Dermis microvascular lymphatic vessel endothelial cell (primary cell): ENCODE results near the gene ELANE. TPM values are rescaled to one million over a fixed set of nuclear protein-coding genes. Genes with fewer than 3 reads are reported as not detected.

Experiments
- DNase-seq, 2 donors: peaks; one replicate each; pipeline versions ENCODE4 v3.0.0 to v3.0.0-alpha.2; 2010; ENCODE audit warnings: low read depth in 2 of 2
- total RNA-seq: library from RNA; depleted of rRNA; stranded (reverse); fragments of >200 nt; gene quantifications from 2 replicates; pipeline ENCODE4 v1.2.1, GENCODE V29; 2014

ELANE gene
- total RNA-seq, 1 donor from 2014 or later = not detected

- DNase-seq = no peak
Measured at GRCh38 chr19:896999-897398, 44.9 kb downstream of the ELANE start.

GRCh38 chr19:897442-898039 is 45.4 kb downstream of the ELANE start:
- DNase-seq = no peak

GRCh38 chr19:898663-899062 is 46.6 kb downstream of the ELANE start:
- no peak for DNase-seq

- DNase-seq = no peak
Measured at GRCh38 chr19:899336-900042, 47.4 kb downstream of the ELANE start.

- DNase-seq = no peak
Measured at GRCh38 chr19:900043-900301, 47.9 kb downstream of the ELANE start.

- DNase-seq = no peak
Measured at GRCh38 chr19:900302-901111, 48.4 kb downstream of the ELANE start.

- DNase-seq = no peak
Measured at GRCh38 chr19:901216-902092, 49.4 kb downstream of the ELANE start.

- DNase-seq = no peak
Measured at GRCh38 chr19:902093-902370, 49.9 kb downstream of the ELANE start.

GRCh38 chr19:902446-903226 is 50.5 kb downstream of the ELANE start:
- DNase-seq = no peak

- DNase-seq = no peak
Measured at GRCh38 chr19:903266-903797, 51.2 kb downstream of the ELANE start.

- no peak for DNase-seq
Measured at GRCh38 chr19:904545-904944, 52.4 kb downstream of the ELANE start.

Other genes with a start within 250 kb of the ELANE start
- gene POLRMT, start 218.8 kb upstream of the ELANE start, total RNA-seq = 19.3 and 23.9 TPM in 2 replicates
- gene FGF22, start 212.4 kb upstream of the ELANE start, total RNA-seq = not detected in 2 replicates
- gene RNF126, start 189.1 kb upstream of the ELANE start, total RNA-seq = 18.9 and 30.0 TPM in 2 replicates
- gene FSTL3, start 175.9 kb upstream of the ELANE start, total RNA-seq = 3.1 and 5.9 TPM in 2 replicates
- gene PRSS57, start 156.9 kb upstream of the ELANE start, total RNA-seq = not detected in 2 replicates
- gene PALM, start 143.4 kb upstream of the ELANE start, total RNA-seq = 35.3 and 54.0 TPM in 2 replicates
- gene MISP, start 101.2 kb upstream of the ELANE start, total RNA-seq = not detected in 2 replicates
- gene PTBP1, start 54.9 kb upstream of the ELANE start, total RNA-seq = 128 and 154 TPM in 2 replicates
- gene PLPPR3, start 30.3 kb upstream of the ELANE start, total RNA-seq = 0.38 and 0.39 TPM in 2 replicates
- gene AZU1, start 24.5 kb upstream of the ELANE start, total RNA-seq = not detected in 2 replicates
- not detected in 2 replicates for gene PRTN3, start 11.3 kb upstream of the ELANE start, total RNA-seq
- 2.2 and 2.5 TPM in 2 replicates for gene CFD, start 7.4 kb downstream of the ELANE start, total RNA-seq
- gene MED16, start 40.9 kb downstream of the ELANE start, total RNA-seq = 20.2 and 30.7 TPM in 2 replicates
- gene RNU6-9, start 41.2 kb downstream of the ELANE start, total RNA-seq = not detected in 2 replicates
- 29.4 and 47.7 TPM in 2 replicates for gene R3HDM4, start 60.9 kb downstream of the ELANE start, total RNA-seq
- gene KISS1R, start 65.0 kb downstream of the ELANE start, total RNA-seq = under 0.01 TPM in 1 of 2 replicates, not detected in the other
- gene ARID3A, start 73.7 kb downstream of the ELANE start, total RNA-seq = 4.2 and 7.2 TPM in 2 replicates
- 79.8 and 94.1 TPM in 2 replicates for gene WDR18, start 132.0 kb downstream of the ELANE start, total RNA-seq
- 0.25 and 0.26 TPM in 2 replicates for gene GRIN3B, start 148.1 kb downstream of the ELANE start, total RNA-seq
- 31.8 and 60.1 TPM in 2 replicates for gene TMEM259, start 168.8 kb downstream of the ELANE start, total RNA-seq
- not detected in 2 replicates for gene RNU6-2, start 169.2 kb downstream of the ELANE start, total RNA-seq
- 92.6 and 93.6 TPM in 2 replicates for gene CNN2, start 174.3 kb downstream of the ELANE start, total RNA-seq
- 3.7 and 4.6 TPM in 2 replicates for gene ABCA7, start 187.8 kb downstream of the ELANE start, total RNA-seq
- 13.5 and 24.6 TPM in 2 replicates for gene ARHGAP45, start 214.9 kb downstream of the ELANE start, total RNA-seq
- 87.6 and 89.4 TPM in 2 replicates for gene POLR2E, start 243.1 kb downstream of the ELANE start, total RNA-seq